ENCODE results near the gene TMCC1.

- no peak for TF ChIP-seq ZFP3 (CRISPR knock-in tag; IDR thresholded peaks at IDR 0.05)
- TF ChIP-seq ZNF565 (CRISPR knock-in tag; conservative IDR thresholded peaks at IDR 0.05; ENCODE audit: low read depth) = no peak
- TF ChIP-seq BACH2 (CRISPR knock-in tag; IDR thresholded peaks at IDR 0.05; ENCODE audit: borderline replicate concordance) = no peak
- TF ChIP-seq RARB (CRISPR knock-in tag; IDR thresholded peaks at IDR 0.05) = no peak
- no peak for TF ChIP-seq ZNF70 (CRISPR knock-in tag; IDR thresholded peaks at IDR 0.05)
- no peak for TF ChIP-seq PPARA (CRISPR knock-in tag; IDR thresholded peaks at IDR 0.05; ENCODE audit: borderline replicate concordance)
- TF ChIP-seq CREB5 (CRISPR knock-in tag; IDR thresholded peaks at IDR 0.05; ENCODE audit: low read depth) = no peak
Measured at GRCh38 chr3:129599607-129600006, 293.9 kb downstream of the TMCC1 start.
